Type B pancreatic cell (in vitro differentiated cells): ENCODE measurements around the gene LHFPL3. TPM values are rescaled to one million over a fixed set of nuclear protein-coding genes. Genes with fewer than 3 reads are reported as not detected.

ENCODE experiments used
- DNase-seq: peaks from one replicate; pipeline ENCODE4 v3.0.0; 2021; ENCODE audit warnings: mixed read lengths; ENCODE audit not compliant: unreplicated experiment; ENCODE audit errors: extremely low spot score
- H3K27ac Mint-ChIP-seq: 2 replicates; pipeline ENCODE4 v1.8.0; 2021; ENCODE audit warnings: mild to moderate bottlenecking, mixed read lengths
- H3K27me3 Mint-ChIP-seq: 2 replicates; pipeline ENCODE4 v1.8.0; 2021; ENCODE audit warnings: mixed read lengths
- H3K36me3 Mint-ChIP-seq: 2 replicates; pipeline ENCODE4 v1.8.0; 2021; ENCODE audit warnings: mixed read lengths
- H3K4me1 Mint-ChIP-seq: one replicate; pipeline ENCODE4 v1.8.0; 2021; ENCODE audit warnings: mixed read lengths; ENCODE audit not compliant: unreplicated experiment
- H3K4me3 Mint-ChIP-seq: 2 replicates; pipeline ENCODE4 v1.8.0; 2021; ENCODE audit warnings: mild to moderate bottlenecking, mixed read lengths
- H3K9me3 Mint-ChIP-seq: 2 replicates; pipeline ENCODE4 v1.8.0; 2021; ENCODE audit warnings: mixed read lengths
- total RNA-seq: library from RNA; stranded (reverse); gene quantifications from 2 replicates; pipeline ENCODE4 v1.2.1, GENCODE V29; 2021; ENCODE audit warnings: low replicate concordance
- TF ChIP-seq, protein P1 (sequence below): fragments of 200-600 bp; sonication (generic); conservative IDR thresholded peaks from 2 replicates; pipeline ENCODE4 v1.5.0; 2021; ENCODE audit warnings: antibody characterized with exemption, mild to moderate bottlenecking

LHFPL3 gene
- total RNA-seq, 1 donor from 2014 or later = 0.31 TPM

DNA sequence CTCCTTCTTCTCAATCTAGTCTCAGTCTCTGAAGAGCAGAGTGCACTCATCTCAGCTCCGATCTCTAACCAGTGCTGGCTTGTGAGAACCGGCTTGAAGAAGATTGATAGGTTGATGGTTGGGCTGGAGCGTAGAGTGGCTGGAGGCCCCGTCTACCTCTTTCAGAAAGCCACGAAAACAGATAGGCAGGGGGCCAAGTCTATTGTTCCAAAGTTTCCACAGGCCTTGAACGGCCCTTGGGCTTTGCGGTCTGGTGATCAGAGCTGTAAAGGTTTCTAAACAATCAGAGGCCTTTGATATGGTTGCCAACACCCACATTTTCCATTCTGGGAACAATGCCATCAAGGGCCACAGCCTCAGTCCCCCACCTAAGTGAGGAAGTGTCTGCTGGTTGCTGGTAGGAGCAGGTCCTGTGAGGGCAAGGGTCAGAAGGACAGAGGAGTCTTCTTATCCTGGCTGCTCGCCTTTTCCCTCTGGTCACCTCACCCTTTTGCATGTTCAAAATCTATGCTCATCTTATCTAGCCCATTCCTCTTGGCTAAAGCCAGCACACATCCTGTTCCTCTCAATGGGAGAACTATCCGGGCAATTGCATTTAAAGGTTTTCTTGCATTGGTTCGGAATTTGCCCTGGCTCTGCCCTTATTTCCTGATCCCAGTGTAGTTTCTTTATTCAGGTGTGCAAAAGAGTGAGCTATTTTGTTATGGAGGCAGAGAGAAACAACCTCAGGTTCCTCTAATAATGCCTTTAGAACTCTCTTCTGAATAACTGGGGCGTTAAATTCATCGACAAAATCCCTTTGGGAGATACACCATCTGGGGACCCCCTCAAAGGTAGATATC is 615.3 kb downstream of the LHFPL3 start:
- Mint-ChIP-seq H3K9me3 (no peaks in the 10 kb centered on the region), H3K4me3 (peak overlapping the region; percentile 68), H3K27ac (peak overlapping the region; percentile 85), H3K36me3 (no peaks in the 10 kb centered on the region), H3K4me1 (peaks cover 26% of the 10 kb centered on the region), H3K27me3 (no peaks in the 10 kb centered on the region)
- TF ChIP-seq, protein P1, sequence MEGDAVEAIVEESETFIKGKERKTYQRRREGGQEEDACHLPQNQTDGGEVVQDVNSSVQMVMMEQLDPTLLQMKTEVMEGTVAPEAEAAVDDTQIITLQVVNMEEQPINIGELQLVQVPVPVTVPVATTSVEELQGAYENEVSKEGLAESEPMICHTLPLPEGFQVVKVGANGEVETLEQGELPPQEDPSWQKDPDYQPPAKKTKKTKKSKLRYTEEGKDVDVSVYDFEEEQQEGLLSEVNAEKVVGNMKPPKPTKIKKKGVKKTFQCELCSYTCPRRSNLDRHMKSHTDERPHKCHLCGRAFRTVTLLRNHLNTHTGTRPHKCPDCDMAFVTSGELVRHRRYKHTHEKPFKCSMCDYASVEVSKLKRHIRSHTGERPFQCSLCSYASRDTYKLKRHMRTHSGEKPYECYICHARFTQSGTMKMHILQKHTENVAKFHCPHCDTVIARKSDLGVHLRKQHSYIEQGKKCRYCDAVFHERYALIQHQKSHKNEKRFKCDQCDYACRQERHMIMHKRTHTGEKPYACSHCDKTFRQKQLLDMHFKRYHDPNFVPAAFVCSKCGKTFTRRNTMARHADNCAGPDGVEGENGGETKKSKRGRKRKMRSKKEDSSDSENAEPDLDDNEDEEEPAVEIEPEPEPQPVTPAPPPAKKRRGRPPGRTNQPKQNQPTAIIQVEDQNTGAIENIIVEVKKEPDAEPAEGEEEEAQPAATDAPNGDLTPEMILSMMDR = no peak
- DNase-seq = no peak

DNA sequence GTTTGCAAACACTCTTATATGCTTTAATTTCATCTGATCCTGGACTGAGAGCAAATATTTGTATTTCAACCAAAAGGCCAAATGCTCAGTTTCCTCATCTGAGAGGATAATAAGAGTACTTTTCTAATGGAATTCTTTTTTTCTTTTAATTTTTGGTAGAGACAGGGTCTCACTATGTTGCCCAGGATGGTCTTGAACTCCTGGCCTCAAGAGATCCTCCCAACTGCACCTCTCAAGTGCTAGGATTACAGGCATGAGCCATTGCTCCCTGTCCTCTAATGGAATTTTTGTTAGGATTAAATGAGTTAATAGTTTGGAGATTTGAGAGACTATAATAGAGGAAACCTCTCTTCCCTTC is 617.2 kb downstream of the LHFPL3 start:
- H3K27ac Mint-ChIP-seq = peak overlapping the region; percentile 92
- H3K36me3 Mint-ChIP-seq = no peaks in the 10 kb centered on the region
- no peak for DNase-seq
- H3K4me1 Mint-ChIP-seq = peaks cover 20% of the 10 kb centered on the region
- TF ChIP-seq, protein P1 = no peak
- no peaks in the 10 kb centered on the region for H3K27me3 Mint-ChIP-seq
- H3K9me3 Mint-ChIP-seq = no peaks in the 10 kb centered on the region
- peak overlapping the region; percentile 82 for H3K4me3 Mint-ChIP-seq

DNA sequence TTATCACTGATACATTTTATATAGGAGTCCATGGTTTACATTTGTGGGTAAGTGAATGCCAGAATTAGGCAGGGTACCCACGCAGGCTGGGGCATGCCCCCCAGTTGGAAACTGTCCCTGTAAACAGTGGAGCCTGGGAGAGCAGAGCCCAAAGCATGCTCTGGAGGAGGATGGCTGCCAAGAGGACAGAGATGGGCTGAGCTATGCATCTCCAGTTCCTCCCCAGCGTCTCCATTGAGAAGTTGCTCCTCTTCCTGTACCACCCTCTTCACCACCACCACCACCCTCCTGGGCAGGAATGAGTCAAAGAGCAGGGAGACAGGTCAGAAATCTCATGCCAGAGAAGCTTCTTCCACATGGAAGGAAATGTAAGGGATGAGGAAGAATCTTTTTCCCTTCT is 617.9 kb downstream of the LHFPL3 start:
- H3K9me3 Mint-ChIP-seq = no peaks in the 10 kb centered on the region
- TF ChIP-seq, protein P1 = no peak
- H3K27me3 Mint-ChIP-seq = no peaks in the 10 kb centered on the region
- H3K27ac Mint-ChIP-seq = no peak overlapping the region
- no peak overlapping the region for H3K4me3 Mint-ChIP-seq
- peaks cover 20% of the 10 kb centered on the region for H3K4me1 Mint-ChIP-seq
- no peaks in the 10 kb centered on the region for H3K36me3 Mint-ChIP-seq
- DNase-seq = no peak

DNA sequence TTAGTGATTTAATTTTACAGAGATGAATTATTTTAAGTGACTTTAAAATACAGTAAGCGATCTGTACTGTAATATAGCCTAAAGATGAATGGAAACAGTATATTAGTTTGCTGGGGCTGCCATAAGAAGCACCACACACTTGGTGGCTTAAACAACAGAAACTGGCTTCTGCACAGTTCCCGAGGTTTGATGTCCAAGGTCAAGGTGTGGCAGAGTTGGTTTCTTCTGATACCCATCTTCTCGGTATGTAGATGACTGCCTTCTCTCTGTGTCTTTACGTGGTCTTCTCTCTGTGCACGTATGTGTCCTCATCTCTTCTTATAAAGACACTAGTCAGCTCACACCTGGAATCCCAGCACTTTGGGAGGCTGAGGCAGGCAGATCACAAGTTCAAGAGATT is 621.6 kb downstream of the LHFPL3 start:
- peaks cover 4% of the 10 kb centered on the region for H3K4me1 Mint-ChIP-seq
- H3K27me3 Mint-ChIP-seq = no peaks in the 10 kb centered on the region
- no peaks in the 10 kb centered on the region for H3K36me3 Mint-ChIP-seq
- no peaks in the 10 kb centered on the region for H3K9me3 Mint-ChIP-seq
- H3K27ac Mint-ChIP-seq = no peak overlapping the region
- no peak for DNase-seq
- TF ChIP-seq, protein P1 = no peak
- H3K4me3 Mint-ChIP-seq = no peak overlapping the region

DNA sequence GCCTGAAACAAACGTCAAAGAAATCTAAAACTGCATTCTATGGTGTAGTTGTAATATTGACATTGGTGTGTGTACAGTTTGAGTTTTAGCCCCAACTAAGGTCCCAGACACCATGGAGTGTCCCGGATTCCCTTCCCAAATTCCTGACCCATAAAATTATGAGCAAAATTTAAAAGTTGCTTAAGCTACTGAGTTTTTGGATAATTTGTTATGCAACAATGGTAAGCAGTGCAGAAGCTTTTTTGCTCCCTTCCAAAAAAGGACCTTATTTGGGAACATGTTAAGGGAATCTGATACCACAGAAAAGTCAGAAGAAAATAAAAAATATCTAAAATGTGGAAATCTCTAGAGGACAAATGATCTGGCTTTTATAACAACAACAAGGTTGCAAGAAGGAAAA is 622.4 kb downstream of the LHFPL3 start:
- Mint-ChIP-seq H3K9me3 (no peaks in the 10 kb centered on the region), H3K36me3 (no peaks in the 10 kb centered on the region), H3K27me3 (no peaks in the 10 kb centered on the region), H3K4me1 (no peaks in the 10 kb centered on the region), H3K4me3 (no peak overlapping the region), H3K27ac (no peak overlapping the region)
- TF ChIP-seq, protein P1 = no peak
- no peak for DNase-seq
